HepG2 (cell line): ENCODE results near the gene C2orf49. TPM values are rescaled to one million over a fixed set of nuclear protein-coding genes. Genes with fewer than 3 reads are reported as not detected.

Source experiments
- AGO1 ChIP-seq: fragments of 200-400 bp; formaldehyde crosslinking; IDR thresholded peaks from 2 replicates; pipeline ENCODE4 v1.6.1; 2017; ENCODE audit warnings: mild to moderate bottlenecking, low read depth, low read length, moderate library complexity; ENCODE audit not compliant: poor library complexity, severe bottlenecking
- ATRX ChIP-seq: sonication (generic); formaldehyde crosslinking; IDR thresholded peaks from 2 replicates; pipeline ENCODE4 v1.4.0; 2020; ENCODE audit warnings: missing genetic modification reagents, borderline replicate concordance
- BATF2 ChIP-seq: sonication (generic); formaldehyde crosslinking; IDR thresholded peaks from 2 replicates; pipeline ENCODE4 v1.8.0; 2022; ENCODE audit warnings: mild to moderate bottlenecking, missing genetic modification reagents, moderate library complexity
- CREM ChIP-seq, 2 experiments: sonication (generic) in 1 of 2; formaldehyde crosslinking in 1 of 2; IDR thresholded peaks; 2 replicates each; pipeline versions ENCODE4 v1.4.0 to v1.6.1; 2016 to 2020; ENCODE audit warnings: antibody characterized with exemption in 1 of 2, mild to moderate bottlenecking in 1 of 2, missing genetic modification reagents in 1 of 2
- DMAP1 ChIP-seq: IDR thresholded peaks from 2 replicates; pipeline ENCODE4 v1.6.1; 2016
- HOXA9 ChIP-seq: sonication (generic); formaldehyde crosslinking; IDR thresholded peaks from 2 replicates; pipeline ENCODE4 v1.8.1; 2022; ENCODE audit warnings: missing genetic modification reagents, mild to moderate bottlenecking, moderate library complexity, borderline replicate concordance
- IRF1 ChIP-seq: sonication (generic); formaldehyde crosslinking; IDR thresholded peaks from 2 replicates; pipeline ENCODE4 v1.4.0; 2020; ENCODE audit warnings: low read depth, mild to moderate bottlenecking, missing genetic modification reagents
- KLF6 ChIP-seq: IDR thresholded peaks from 2 replicates; pipeline ENCODE4 v1.8.0; 2016; ENCODE audit warnings: missing biosample characterization, missing genetic modification reagents
- MLLT10 ChIP-seq: sonication (generic); formaldehyde crosslinking; IDR thresholded peaks from 2 replicates; pipeline ENCODE4 v1.4.0; 2020; ENCODE audit warnings: missing genetic modification reagents
- PLSCR1 ChIP-seq: sonication (generic); formaldehyde crosslinking; IDR thresholded peaks from 2 replicates; pipeline ENCODE4 v1.5.0; 2020; ENCODE audit warnings: missing genetic modification reagents, mild to moderate bottlenecking, borderline replicate concordance
- PRMT3 ChIP-seq: sonication (generic); formaldehyde crosslinking; IDR thresholded peaks from 2 replicates; pipeline ENCODE4 v1.8.1; 2022; ENCODE audit warnings: low read depth, mild to moderate bottlenecking, moderate library complexity, missing genetic modification reagents, borderline replicate concordance
- PTBP1 ChIP-seq: fragments of 200-400 bp; formaldehyde crosslinking; IDR thresholded peaks from 2 replicates; pipeline ENCODE4 v1.6.1; 2018; ENCODE audit warnings: low read length, low read depth; ENCODE audit not compliant: poor library complexity, severe bottlenecking
- RXRA ChIP-seq: sonication (generic); formaldehyde crosslinking; IDR thresholded peaks from 2 replicates; pipeline ENCODE4 v1.5.1; 2020; ENCODE audit warnings: missing genetic modification reagents
- SIX1 ChIP-seq: sonication (generic); formaldehyde crosslinking; IDR thresholded peaks from 2 replicates; pipeline ENCODE4 v1.4.0; 2020; ENCODE audit warnings: missing genetic modification reagents, borderline replicate concordance
- SMYD3 ChIP-seq: sonication (generic); formaldehyde crosslinking; IDR thresholded peaks from 2 replicates; pipeline ENCODE4 v1.8.1; 2023; ENCODE audit warnings: mild to moderate bottlenecking, missing genetic modification reagents
- SP140L ChIP-seq: sonication (generic); formaldehyde crosslinking; IDR thresholded peaks from 2 replicates; pipeline ENCODE4 v1.4.0; 2020; ENCODE audit warnings: missing genetic modification reagents, borderline replicate concordance
- XBP1 ChIP-seq: sonication (generic); formaldehyde crosslinking; IDR thresholded peaks from 2 replicates; pipeline ENCODE4 v1.5.0; 2020; ENCODE audit warnings: missing genetic modification reagents
- ZMAT5 ChIP-seq: sonication (generic); formaldehyde crosslinking; IDR thresholded peaks from 2 replicates; pipeline ENCODE4 v1.5.0; 2020; ENCODE audit warnings: mild to moderate bottlenecking, low read depth, missing genetic modification reagents, borderline replicate concordance
- ZNF34 ChIP-seq: sonication (generic); formaldehyde crosslinking; IDR thresholded peaks from 2 replicates; pipeline ENCODE4 v1.4.0; 2020; ENCODE audit warnings: mild to moderate bottlenecking, missing genetic modification reagents, borderline replicate concordance
- ZNF607 ChIP-seq: sonication (generic); formaldehyde crosslinking; IDR thresholded peaks from 2 replicates; pipeline ENCODE4 v1.5.1; 2020; ENCODE audit warnings: missing genetic modification reagents, mild to moderate bottlenecking, borderline replicate concordance
- ZSCAN25 ChIP-seq: sonication (generic); formaldehyde crosslinking; IDR thresholded peaks from 2 replicates; pipeline ENCODE4 v1.8.0; 2022; ENCODE audit warnings: mild to moderate bottlenecking, missing genetic modification reagents
- ZSCAN31 ChIP-seq: sonication (generic); formaldehyde crosslinking; IDR thresholded peaks from 2 replicates; pipeline ENCODE4 v1.5.0; 2020; ENCODE audit warnings: low read depth, mild to moderate bottlenecking, missing genetic modification reagents
- ZUFSP ChIP-seq: sonication (generic); formaldehyde crosslinking; IDR thresholded peaks from 2 replicates; pipeline ENCODE4 v1.9.0; 2021; ENCODE audit warnings: missing genetic modification reagents, mild to moderate bottlenecking, borderline replicate concordance
- polyA plus RNA-seq, 8 experiments: library from polyadenylated mRNA; depleted of rRNA in 3 of 8; stranded (reverse) in 7 of 8; unstranded in 1 of 8; fragments of >200 nt; fragmentation: Illumina TruSeq in 4 of 8; extraction: Trizol in 4 of 8; gene quantifications; 2 replicates each; pipeline versions ENCODE4 v1.2.1 to v1.2.3, GENCODE V29; 2011 to 2016; ENCODE audit warnings: low read depth in 4 of 8, missing spikeins in 1 of 8, mixed read lengths in 1 of 8; ENCODE audit not compliant: insufficient read depth in 1 of 8
- total RNA-seq, 5 experiments: library from RNA; depleted of rRNA; stranded (reverse); fragments of >200 nt; fragmentation: Illumina TruSeq; extraction: Trizol; gene quantifications; 2 replicates each; pipeline ENCODE4 v1.2.3, GENCODE V29; 2016; ENCODE audit warnings: low read depth in 1 of 5

C2orf49 gene
- total and polyA plus RNA-seq, 2 of the 13 experiments (the other 11 are each of a cell fraction or from before 2014, with no cell fraction given) = 24.7 to 28.8 TPM

GRCh38 chr2:105337122-105338019, at the start of gene C2orf49 (continued):
- TF ChIP-seq ZSCAN25 (CRISPR knock-in tag) (peak; percentile 61; the same call in 1 of the 2 replicates), ZMAT5 (CRISPR knock-in tag) (no peak), DMAP1 (CRISPR knock-in tag) (peak; percentile 91), SMYD3 (CRISPR knock-in tag) (peak; percentile 88; the same call in 1 of the 2 replicates), RXRA (CRISPR knock-in tag) (peak; percentile 99), AGO1 (no peak), BATF2 (CRISPR knock-in tag) (0 out of 2 replicates have a peak, but pooled peaks have one; percentile 21), PLSCR1 (no peak; the same call in 1 of the 2 replicates), ZUFSP (CRISPR knock-in tag) (no peak), SIX1 (peak; percentile 42; the same call in 1 of the 2 replicates), ATRX (CRISPR knock-in tag) (no peak), PRMT3 (CRISPR knock-in tag) (peak; percentile 56; the same call in 1 of the 2 replicates), SP140L (CRISPR knock-in tag) (no peak; the same call in 1 of the 2 replicates), CREM (IDR thresholded peaks at IDR 0.05) (peak; percentile 100), CREM (CRISPR knock-in tag; IDR thresholded peaks at IDR 0.05) (peak; percentile 89), IRF1 (no peak), PTBP1 (peak; percentile 86), XBP1 (CRISPR knock-in tag) (no peak), HOXA9 (CRISPR knock-in tag) (no peak; the same call in 1 of the 2 replicates), ZSCAN31 (no peak), ZNF34 (CRISPR knock-in tag) (peak; percentile 87; the same call in 1 of the 2 replicates), MLLT10 (no peak), KLF6 (CRISPR knock-in tag) (no peak; the same call in 1 of the 2 replicates), ZNF607 (CRISPR knock-in tag) (peak; percentile 68; the same call in 1 of the 2 replicates)
